Measurements from ENCODE around the gene IL4. TPM values are rescaled to one million over a fixed set of nuclear protein-coding genes. Genes with fewer than 3 reads are reported as not detected.
"Not testable (repeated sequence)": the region's sequence is repeated elsewhere in the genome, so short reads cannot be mapped to it uniquely, and the experiment has no call there.

The IL4 gene
- not detected for total RNA-seq

GRCh38 chr5:132673939-132674630 lies at the start of gene IL4:
IL4 (plus strand) TSS chr5:132673989; CDS start chr5:132674051, 62 bp downstream.
- 82 to 85% methylated on average over 10 to 12 of the region's 14 CpGs for WGBS, 2 donors
- no peak within 1 kb of the TSS for H3K4me3 ChIP-seq
- H3K9me3 ChIP-seq: no peaks in the 10 kb centered on the region
- TF ChIP-seq POLR2A (IDR thresholded peaks at IDR 0.05) (no peak), CTCF (IDR thresholded peaks at IDR 0.05) (no peak)
- no peak for DNase-seq
- intact Hi-C loops (cut with DNase I): no loop called here
- no peaks in the 10 kb centered on the region for H3K27me3 ChIP-seq
- no peaks in the 10 kb centered on the region for H3K36me3 ChIP-seq
- H3K4me1 ChIP-seq: peaks cover 0 to 22% (median 8%) of the 10 kb centered on the region in 3 donors
- peak within 1 kb of the TSS in 2 of 4 donors; percentile 51 to 58 for H3K27ac ChIP-seq

GRCh38 chr5:132627470-132627869 lies 46.3 kb upstream of the IL4 start:
- Histone ChIP-seq H3K36me3 (peaks cover 0 to 80% (median 4%) of the 10 kb centered on the region in 3 donors), H3K4me3 (no peak overlapping the region), H3K9me3 (no peaks in the 10 kb centered on the region), H3K27me3 (no peaks in the 10 kb centered on the region), H3K4me1 (no peaks in the 10 kb centered on the region), H3K27ac (no peak overlapping the region)
- no peak for DNase-seq
- intact Hi-C loops (cut with DNase I): no loop called here
- TF ChIP-seq POLR2A (IDR thresholded peaks at IDR 0.05) (no peak), CTCF (IDR thresholded peaks at IDR 0.05) (no peak)
- 88 to 98% methylated on average over 2 of the region's 2 CpGs for WGBS, 2 donors

GRCh38 chr5:132628814-132629213 lies 45.0 kb upstream of the IL4 start:
- no peak overlapping the region for H3K27ac ChIP-seq
- peaks cover 0 to 79% (median 4%) of the 10 kb centered on the region in 3 donors for H3K36me3 ChIP-seq
- H3K27me3 ChIP-seq: no peaks in the 10 kb centered on the region
- DNase-seq: no peak
- no peak for TF ChIP-seq CTCF (IDR thresholded peaks at IDR 0.05)
- no peak for TF ChIP-seq POLR2A (IDR thresholded peaks at IDR 0.05)
- H3K9me3 ChIP-seq: no peaks in the 10 kb centered on the region
- no peaks in the 10 kb centered on the region for H3K4me1 ChIP-seq
- intact Hi-C loops (cut with DNase I): no loop called here
- no peak overlapping the region for H3K4me3 ChIP-seq
- 88 to 97% methylated on average over 2 of the region's 2 CpGs for WGBS, 2 donors

GRCh38 chr5:132629230-132629944 lies 44.4 kb upstream of the IL4 start:
- peaks cover 0 to 81% (median 4%) of the 10 kb centered on the region in 3 donors for H3K36me3 ChIP-seq
- no peak overlapping the region for H3K4me3 ChIP-seq
- H3K9me3 ChIP-seq: no peaks in the 10 kb centered on the region
- H3K27ac ChIP-seq: no peak overlapping the region
- H3K27me3 ChIP-seq: no peaks in the 10 kb centered on the region
- DNase-seq: no peak
- WGBS, 2 donors: 78 to 96% methylated on average over 5 of the region's 5 CpGs
- no peak for TF ChIP-seq CTCF (IDR thresholded peaks at IDR 0.05)
- no peak for TF ChIP-seq POLR2A (IDR thresholded peaks at IDR 0.05)
- H3K4me1 ChIP-seq: no peaks in the 10 kb centered on the region
- intact Hi-C loops (cut with DNase I): no loop called here

GRCh38 chr5:132633587-132633986 lies 40.2 kb upstream of the IL4 start:
- H3K4me3 ChIP-seq; H3K4me1 ChIP-seq; H3K9me3 ChIP-seq; intact Hi-C loops (cut with DNase I); H3K27me3 ChIP-seq; DNase-seq; H3K27ac ChIP-seq: not testable (repeated sequence)
- H3K36me3 ChIP-seq: peaks cover 4 to 97% (median 15%) of the 10 kb centered on the region in 3 donors
- 94 to 95% methylated on average over 4 of the region's 4 CpGs for WGBS, 2 donors

Data from esophagus squamous epithelium (tissue), 5 donors.